ELR (cell line): ENCODE data around the gene CMTM3.
"Not testable (repeated sequence)": the region's sequence is repeated elsewhere in the genome, so short reads cannot be mapped to it uniquely, and the experiment has no call there.

Source experiments
- DNase-seq: peaks from one replicate; pipeline ENCODE4 v3.0.0-alpha.2; 2015; ENCODE audit warnings: low read depth

Gene CMTM3

GRCh38 chr16:66609139-66609510 is 4.6 kb downstream of the CMTM3 start:
- no peak for DNase-seq

- DNase-seq, result no peak
Measured at GRCh38 chr16:66610111-66610820, 5.8 kb downstream of the CMTM3 start.

GRCh38 chr16:66611911-66612310 is 7.4 kb downstream of the CMTM3 start:
- DNase-seq, result not testable (repeated sequence)

GRCh38 chr16:66612422-66612821 is 7.9 kb downstream of the CMTM3 start:
- no peak for DNase-seq

GRCh38 chr16:66614161-66614802 is 9.8 kb downstream of the CMTM3 start:
- no peak for DNase-seq

DNA sequence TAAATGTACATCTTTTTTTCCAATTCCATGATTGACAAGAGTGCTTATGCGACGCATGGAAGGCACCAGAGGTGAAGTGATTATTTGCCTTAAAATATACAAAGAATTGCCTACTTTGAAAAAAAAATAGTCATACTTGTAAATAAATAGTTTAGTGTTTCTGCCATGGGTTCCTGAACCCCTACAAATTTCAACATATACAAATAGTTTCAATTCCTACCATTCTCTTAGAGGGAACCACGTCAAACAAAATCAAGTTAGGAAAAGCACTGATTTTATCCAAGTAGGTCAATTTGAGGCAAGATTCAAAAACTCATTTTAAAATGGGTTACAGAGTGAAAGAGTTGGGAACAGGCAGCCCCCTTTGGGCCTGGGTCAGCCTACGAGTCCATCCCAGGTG is 11.7 kb downstream of the CMTM3 start:
- no peak for DNase-seq

DNA sequence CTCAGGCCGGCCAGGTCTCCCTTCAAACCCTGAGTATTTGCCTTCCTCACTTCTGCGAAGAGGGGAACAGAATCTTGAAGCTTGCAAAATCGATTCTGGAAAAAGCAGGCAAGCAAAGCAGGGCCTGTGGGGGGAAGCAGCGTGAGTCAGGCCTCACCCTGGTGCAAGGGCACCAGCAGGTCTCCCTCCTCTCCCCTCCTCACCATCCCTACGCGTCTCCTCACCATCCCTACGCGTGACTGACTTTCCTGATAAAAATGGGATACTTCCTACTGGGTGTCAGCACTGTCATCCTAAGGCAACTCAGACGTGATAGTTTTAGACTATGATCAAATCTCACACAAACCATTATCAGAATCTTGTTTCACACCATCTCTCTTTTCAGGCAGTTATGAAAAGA is 12.1 kb downstream of the CMTM3 start:
- DNase-seq, result no peak

DNA sequence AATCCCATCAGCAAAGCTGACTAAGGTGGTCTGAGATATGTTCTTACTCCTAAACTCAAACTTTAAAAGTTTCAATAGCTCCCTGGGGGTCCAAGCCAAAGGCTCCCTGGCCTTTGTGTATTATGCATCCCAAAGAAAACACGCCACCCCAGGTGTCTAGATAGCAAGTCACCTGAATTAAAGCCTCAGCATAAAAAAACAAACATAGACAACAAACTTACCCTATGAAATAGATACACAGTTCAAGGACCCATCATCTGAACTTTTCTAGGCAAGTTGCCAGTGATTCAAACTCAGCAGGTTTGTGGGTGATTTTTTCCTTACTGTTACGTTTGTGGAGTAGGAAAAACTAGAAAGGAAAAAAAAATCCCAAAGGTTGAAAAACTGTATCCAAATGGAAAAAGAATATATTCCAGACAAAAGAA is 12.5 kb downstream of the CMTM3 start:
- DNase-seq, result no peak

GRCh38 chr16:66617728-66618127 is 13.2 kb downstream of the CMTM3 start:
- no peak for DNase-seq

DNA sequence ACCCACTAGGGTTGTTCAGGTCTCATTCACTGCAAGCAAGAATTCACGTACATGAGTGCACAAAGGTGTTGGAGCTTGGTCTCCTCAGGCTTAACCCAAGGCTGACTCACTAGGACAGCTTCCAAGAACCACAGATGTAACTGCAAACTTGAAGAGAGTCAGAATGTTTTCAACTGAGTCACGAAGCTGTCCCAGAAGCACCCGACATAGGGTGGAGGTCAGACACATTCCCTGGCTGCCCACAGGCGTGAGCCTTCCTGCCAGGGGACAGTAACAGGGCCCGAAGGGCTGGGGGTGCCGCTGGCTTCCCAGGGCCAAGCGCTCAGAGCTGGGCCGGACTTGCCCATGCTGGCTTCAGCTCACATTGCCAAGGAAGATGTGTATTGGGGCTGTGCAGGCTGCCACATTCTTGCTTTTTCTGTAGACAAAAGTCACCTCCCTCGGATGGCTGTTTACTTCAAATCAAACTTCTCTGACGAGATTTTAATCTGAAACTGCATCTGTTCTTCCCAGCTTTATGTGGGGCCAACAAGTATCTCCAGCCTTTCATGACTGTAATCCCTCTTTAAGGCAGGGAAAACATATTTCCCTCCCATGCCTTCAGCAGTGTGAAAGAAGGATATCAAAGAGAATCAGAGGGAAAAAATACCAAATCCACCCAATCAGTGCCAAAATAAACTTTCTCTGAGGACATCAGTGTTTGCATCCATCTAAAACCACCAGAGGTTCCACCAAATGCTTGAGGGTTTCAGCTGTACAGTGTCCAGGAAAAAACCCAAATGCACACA is 14.3 kb downstream of the CMTM3 start:
- DNase-seq, result peak; percentile 98

DNA sequence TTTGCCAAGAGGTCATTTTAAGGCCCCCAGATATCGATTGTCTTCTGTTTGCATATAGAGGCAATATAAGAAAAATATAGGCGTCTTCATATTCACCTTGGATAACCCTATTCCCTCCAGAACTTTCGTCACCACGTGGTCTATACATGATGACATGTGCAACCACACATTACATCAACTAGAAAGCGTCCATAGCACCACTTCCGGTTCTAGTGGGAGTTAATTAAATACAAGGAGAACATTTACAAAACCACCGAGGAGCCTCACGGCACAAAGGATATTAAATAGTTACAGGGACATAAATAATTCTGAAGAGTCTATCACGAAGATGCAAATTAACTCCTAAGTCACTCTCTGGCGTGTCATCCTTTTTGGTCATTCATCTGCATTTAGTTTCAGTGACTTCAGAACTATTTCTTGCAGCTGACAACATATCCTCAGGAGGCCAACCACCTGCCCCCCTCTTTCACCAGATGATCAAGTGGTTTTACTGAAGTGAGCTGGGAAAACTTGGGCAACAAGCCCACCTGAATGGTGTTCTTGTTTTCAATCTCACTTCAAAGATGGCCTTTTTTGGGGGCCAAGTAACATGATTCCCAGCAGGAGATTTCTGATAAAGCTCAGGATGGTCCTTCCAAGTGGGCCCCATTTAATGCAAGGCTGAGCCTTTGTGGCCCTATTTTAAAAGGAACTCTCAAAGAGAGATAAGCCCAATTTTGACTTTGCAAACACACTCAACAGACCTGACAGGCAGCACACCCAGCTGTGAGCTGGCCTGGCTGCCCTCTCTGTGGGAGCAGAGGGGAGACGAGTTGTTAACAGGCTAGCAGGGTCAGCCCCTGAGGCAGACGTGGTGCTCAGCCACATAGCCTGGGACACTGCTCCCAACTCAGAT is 15.3 kb downstream of the CMTM3 start:
- DNase-seq, result peak; percentile 67

DNA sequence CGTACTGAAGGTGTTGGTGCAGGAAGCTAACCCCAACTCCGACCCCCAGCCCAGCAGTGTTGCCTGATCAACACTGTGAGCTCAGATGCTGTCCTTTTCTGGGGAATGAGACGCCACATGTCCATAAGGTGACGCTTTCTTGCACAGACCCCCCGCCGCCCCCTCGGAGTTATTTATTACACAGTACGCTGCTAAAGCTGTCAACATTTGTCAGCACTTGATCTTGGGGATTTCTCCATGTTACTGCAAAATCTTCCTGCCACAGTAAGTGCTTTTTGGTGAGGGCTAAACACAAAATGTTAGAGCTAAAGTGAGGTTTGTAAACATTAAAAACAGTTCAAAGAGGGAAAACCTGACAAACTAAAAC is 15.9 kb downstream of the CMTM3 start:
- DNase-seq, result no peak

DNA sequence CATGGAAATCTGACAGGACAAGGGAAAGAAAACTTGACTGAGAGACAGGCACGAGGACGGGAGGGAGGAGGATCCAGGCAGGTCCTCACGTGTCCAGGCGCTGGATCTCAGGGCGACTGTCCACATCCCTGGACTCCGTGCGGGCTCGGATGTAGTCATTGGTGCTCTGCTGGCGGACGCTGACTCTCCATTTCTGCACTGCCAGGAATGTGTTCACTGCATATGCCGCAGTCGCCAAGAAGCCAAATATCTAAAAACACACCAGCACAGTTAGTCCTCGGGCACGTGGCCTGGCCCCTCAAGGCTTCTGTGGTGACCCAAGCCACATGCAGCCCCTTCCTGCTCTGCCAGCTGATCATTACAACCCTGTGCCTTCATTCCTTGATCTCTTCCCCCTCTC is 17.5 kb downstream of the CMTM3 start:
- no peak for DNase-seq

GRCh38 chr16:66622863-66623262 is 18.4 kb downstream of the CMTM3 start:
- no peak for DNase-seq

GRCh38 chr16:66623755-66624154 is 19.3 kb downstream of the CMTM3 start:
- DNase-seq, result no peak

DNA sequence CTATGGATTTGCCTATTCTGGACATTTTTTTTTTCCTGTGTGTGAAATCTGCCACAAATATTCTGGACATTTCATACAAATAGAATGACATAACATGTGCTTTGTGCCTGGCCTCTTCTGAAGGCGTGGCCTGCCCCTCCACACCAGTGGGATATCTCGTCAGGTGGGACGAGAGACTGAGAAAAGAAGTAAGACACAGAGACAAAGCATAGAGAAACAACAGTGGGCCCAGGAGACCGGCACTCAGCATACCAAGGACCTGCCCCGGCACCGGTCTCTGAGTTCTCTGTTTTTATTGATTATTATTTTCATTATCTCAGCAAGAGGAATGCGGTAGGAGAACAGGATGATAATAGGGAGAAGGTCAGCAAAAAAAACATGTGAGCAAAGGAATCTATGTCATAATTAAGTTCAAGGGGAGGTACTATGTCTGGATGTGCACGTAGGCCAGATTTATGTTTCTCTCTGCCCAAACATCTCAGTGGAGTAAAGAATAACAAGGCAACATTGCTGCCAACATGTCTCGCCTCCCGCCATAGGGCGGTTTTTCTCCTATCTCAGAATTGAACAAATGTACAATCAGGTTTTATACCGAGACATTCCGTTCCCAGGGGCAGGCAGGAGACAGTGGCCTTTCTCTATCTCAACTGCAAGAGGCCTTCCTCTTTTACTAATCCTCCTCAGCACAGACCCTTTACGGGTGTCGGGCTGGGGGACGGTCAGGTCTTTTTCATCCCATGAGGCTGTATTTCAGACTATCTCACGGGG is 23.3 kb downstream of the CMTM3 start:
- not testable (repeated sequence) for DNase-seq

GRCh38 chr16:66629856-66630255 is 25.4 kb downstream of the CMTM3 start:
- DNase-seq, result no peak

DNA sequence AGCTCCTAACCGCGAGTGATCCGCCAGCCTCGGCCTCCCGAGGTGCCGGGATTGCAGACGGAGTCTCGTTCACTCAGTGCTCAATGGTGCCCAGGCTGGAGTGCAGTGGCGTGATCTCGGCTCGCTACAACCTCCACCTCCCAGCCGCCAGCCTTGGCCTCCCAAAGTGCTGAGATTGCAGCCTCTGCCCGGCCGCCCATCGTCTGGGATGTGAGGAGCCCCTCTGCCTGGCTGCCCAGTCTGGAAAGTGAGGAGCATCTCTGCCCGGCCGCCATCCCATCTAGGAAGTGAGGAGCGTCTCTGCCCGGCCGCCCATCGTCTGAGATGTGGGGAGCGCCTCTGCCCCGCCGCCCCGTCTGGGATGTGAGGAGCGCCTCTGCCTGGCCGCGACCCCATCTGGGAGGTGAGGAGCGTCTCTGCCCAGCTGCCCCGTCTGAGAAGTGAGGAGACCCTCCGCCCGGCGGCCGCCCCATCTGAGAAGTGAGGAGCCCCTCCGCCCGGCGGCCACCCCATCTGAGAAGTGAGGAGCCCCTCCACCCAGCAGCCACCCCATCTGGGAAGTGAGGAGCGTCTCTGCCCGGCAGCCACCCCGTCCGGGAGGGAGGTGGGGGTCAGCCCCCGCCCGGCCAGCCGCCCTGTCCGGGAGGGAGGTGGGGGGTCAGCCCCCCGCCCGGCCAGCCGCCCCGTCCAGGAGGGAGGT is 26.2 kb downstream of the CMTM3 start:
- not testable (repeated sequence) for DNase-seq

GRCh38 chr16:66631558-66631957 is 27.1 kb downstream of the CMTM3 start:
- not testable (repeated sequence) for DNase-seq

- no peak for DNase-seq
Measured at GRCh38 chr16:66634527-66635196, 30.2 kb downstream of the CMTM3 start.
